K562 (cell line): ENCODE measurements around the gene SPTBN4. TPM values are rescaled to one million over a fixed set of nuclear protein-coding genes. Genes with fewer than 3 reads are reported as not detected.

ENCODE experiments used
- ATAC-seq: fragments of 200-7000 bp; cut with Tn5 transposase; 3 replicates; pipeline ENCODE4 v1.9.1; 2020; ENCODE audit warnings: moderate library complexity
- BruUV-seq: library from RNA; stranded (reverse); fragments of 400-500 nt; replicated peaks from 2 replicates; lab custom pipeline; 2021; lab: Mats Ljungman, UMichigan
- CTCF ChIA-PET: fragments of 300-600 bp; formaldehyde crosslinking; extraction: SDS; loops from one replicate; lab custom pipeline; 2021; ENCODE audit warnings: low intra/inter-chr PET ratio; lab: Yijun Ruan, JAX
- POLR2A ChIA-PET: fragments of 300-600, 350-650 bp; sonication (Branson Sonifier 250); formaldehyde crosslinking; extraction: SDS; loops from one replicate; lab custom pipeline; 2021; ENCODE audit warnings: antibody characterized with exemption, inconsistent platforms; lab: Yijun Ruan, JAX
- DNase-seq, 4 experiments: peaks; one replicate each; pipeline versions ENCODE4 v3.0.0 to v3.0.0-alpha.2; 2011 to 2018; ENCODE audit warnings: low spot score in 3 of 4, mixed read lengths in 3 of 4; ENCODE audit errors: extremely low read depth in 1 of 4
- FAIRE-seq: peaks from 2 replicates; lab custom pipeline; 2011; peaks lifted over from hg19 to GRCh38; lab: Jason Lieb, UNC
- H2AFZ ChIP-seq: 2 replicates; pipeline ENCODE4 v1.6.0; 2011; ENCODE audit warnings: low read depth, low read length, control low read depth, inconsistent platforms
- H3K27ac ChIP-seq: fragments of 200-600 bp; 3 replicates; pipeline ENCODE4 v1.8.0; 2011; ENCODE audit warnings: low read depth, mild to moderate bottlenecking, control low read depth, inconsistent platforms, low read length, moderate library complexity, mixed read lengths; ENCODE audit errors: extremely low read depth
- H3K27me3 ChIP-seq, 2 experiments: fragments of 300-600 bp in 1 of 2; 2 replicates in 1 of 2; 3 replicates in 1 of 2; pipeline versions ENCODE4 v1.6.0 to v1.8.0; 2011; ENCODE audit warnings: inconsistent platforms in 2 of 2, low read length in 2 of 2, mild to moderate bottlenecking in 1 of 2, mixed read lengths in 1 of 2, moderate library complexity in 1 of 2; ENCODE audit not compliant: control insufficient read depth in 2 of 2, insufficient read depth in 2 of 2
- H3K36me3 ChIP-seq: fragments of 300-600 bp; 3 replicates; pipeline ENCODE4 v1.8.0; 2011; ENCODE audit warnings: mild to moderate bottlenecking, low read length, inconsistent platforms; ENCODE audit not compliant: control insufficient read depth, insufficient read depth
- H3K4me1 ChIP-seq, 2 experiments: fragments of 200-600 bp in 1 of 2; replicated peaks in 1 of 2; 2 replicates in 1 of 2; 3 replicates in 1 of 2; pipeline versions ENCODE4 v1.5.1 to v1.8.0; 2011; ENCODE audit warnings: inconsistent platforms in 2 of 2, low read length in 2 of 2, mild to moderate bottlenecking in 1 of 2, mixed read lengths in 1 of 2, moderate library complexity in 1 of 2; ENCODE audit not compliant: control insufficient read depth in 2 of 2, insufficient read depth in 2 of 2
- H3K4me2 ChIP-seq: 2 replicates; pipeline ENCODE4 v1.6.1; 2011; ENCODE audit warnings: low read length, control low read depth, inconsistent platforms, mixed read lengths; ENCODE audit not compliant: insufficient read depth
- H3K4me3 ChIP-seq: fragments of 200-600 bp; sonication (generic), shearing (Covaris generic); 2 replicates; pipeline ENCODE4 v1.5.1; 2016; ENCODE audit warnings: control low read depth, inconsistent platforms
- H3K79me2 ChIP-seq: fragments of 200-600 bp; 3 replicates; pipeline ENCODE4 v1.8.0; 2011; ENCODE audit warnings: low read length, inconsistent platforms; ENCODE audit not compliant: control insufficient read depth, insufficient read depth
- H3K9ac ChIP-seq, 2 experiments: 2 replicates each; pipeline versions ENCODE4 v1.6.0 to v1.6.1; 2011; ENCODE audit warnings: low read depth in 2 of 2, low read length in 2 of 2, control low read depth in 1 of 2, inconsistent platforms in 1 of 2, mild to moderate bottlenecking in 1 of 2, mixed read lengths in 1 of 2; ENCODE audit not compliant: insufficient read depth in 1 of 2
- H3K9me1 ChIP-seq: one replicate; pipeline ENCODE4 v1.6.0; 2011; ENCODE audit warnings: inconsistent platforms, mild to moderate bottlenecking, low read length, moderate library complexity; ENCODE audit not compliant: control insufficient read depth, insufficient read depth
- H3K9me3 ChIP-seq: replicated peaks from 2 replicates; pipeline ENCODE4 v1.5.1; 2011; ENCODE audit warnings: low read depth, low read length, inconsistent platforms; ENCODE audit not compliant: control insufficient read depth, insufficient read depth
- H4K20me1 ChIP-seq: replicated peaks from 2 replicates; pipeline ENCODE4 v1.6.1; 2011; ENCODE audit warnings: low read length, inconsistent platforms, mixed read lengths; ENCODE audit not compliant: control insufficient read depth, insufficient read depth
- ASH1L ChIP-seq: fragments of 450-650 bp; IDR thresholded peaks from 2 replicates; pipeline ENCODE4 v1.6.1; 2018; ENCODE audit warnings: borderline replicate concordance, mild to moderate bottlenecking, low read depth; ENCODE audit not compliant: partially characterized antibody
- BRD4 ChIP-seq: fragments of 200-600 bp; sonication (generic); IDR thresholded peaks from 2 replicates; pipeline ENCODE4 v1.6.1; 2017; ENCODE audit warnings: inconsistent platforms
- BRD9 ChIP-seq: fragments of 450-650 bp; IDR thresholded peaks from 2 replicates; pipeline ENCODE4 v1.6.1; 2018; ENCODE audit warnings: low read depth; ENCODE audit not compliant: partially characterized antibody
- BRF1 ChIP-seq: IDR thresholded peaks from 3 replicates; pipeline ENCODE4 v1.6.1; 2011; ENCODE audit warnings: borderline replicate concordance, mild to moderate bottlenecking; ENCODE audit not compliant: insufficient read length; ENCODE audit errors: extremely low read depth
- CC2D1A ChIP-seq: fragments of 450-650 bp; IDR thresholded peaks from 2 replicates; pipeline ENCODE4 v1.6.1; 2017; ENCODE audit warnings: mild to moderate bottlenecking
- MXI1 ChIP-seq: IDR thresholded peaks from 2 replicates; pipeline ENCODE4 v1.6.1; 2011; ENCODE audit warnings: low read depth, mild to moderate bottlenecking, improper control_type of control experiment, low read length
- NFRKB ChIP-seq: fragments of 450-650 bp; IDR thresholded peaks from 2 replicates; pipeline ENCODE4 v1.6.1; 2016; ENCODE audit warnings: low read depth
- RFX7 ChIP-seq: fragments of 250-450 bp; sonication (Bioruptor Pico); IDR thresholded peaks from 2 replicates; pipeline ENCODE4 v1.5.1; 2021; ENCODE audit warnings: mild to moderate bottlenecking
- SIN3A ChIP-seq, 2 experiments: fragments of 150-350 bp in 1 of 2; IDR thresholded peaks; 2 replicates each; pipeline ENCODE4 v1.6.1; 2011 to 2016; ENCODE audit warnings: borderline replicate concordance in 2 of 2, low read depth in 2 of 2, low read length in 2 of 2, mild to moderate bottlenecking in 2 of 2, moderate library complexity in 2 of 2; ENCODE audit not compliant: control insufficient read depth in 1 of 2
- SMAD4 ChIP-seq: fragments of 250-450 bp; sonication (Bioruptor Pico); conservative IDR thresholded peaks from 2 replicates; pipeline ENCODE4 v1.8.0; 2021; ENCODE audit warnings: inconsistent platforms, mild to moderate bottlenecking, moderate library complexity
- TRIM28 ChIP-seq: fragments of 450-650 bp; IDR thresholded peaks from 2 replicates; pipeline ENCODE4 v1.6.1; 2017
- XRCC5 ChIP-seq: fragments of 200-400 bp; formaldehyde crosslinking; IDR thresholded peaks from 2 replicates; pipeline ENCODE4 v1.6.1; 2017; ENCODE audit warnings: low read depth, mild to moderate bottlenecking, low read length
- ZBTB33 ChIP-seq: sonication (generic); formaldehyde crosslinking; IDR thresholded peaks from 2 replicates; pipeline ENCODE4 v1.8.1; 2023; ENCODE audit warnings: mild to moderate bottlenecking, missing genetic modification reagents
- ZC3H8 ChIP-seq: fragments of 450-650 bp; IDR thresholded peaks from 2 replicates; pipeline ENCODE4 v1.6.1; 2017
- ZFP1 ChIP-seq: fragments of 450-650 bp; formaldehyde crosslinking; IDR thresholded peaks from 2 replicates; pipeline ENCODE4 v1.4.0; 2020; ENCODE audit warnings: mild to moderate bottlenecking, mixed read lengths
- ZNF133 ChIP-seq: fragments of 250-450 bp; sonication (Bioruptor Pico); IDR thresholded peaks from 2 replicates; pipeline ENCODE4 v1.4.0; 2020; ENCODE audit warnings: mild to moderate bottlenecking
- ZNF445 ChIP-seq: fragments of 250-450 bp; sonication (Bioruptor Pico); IDR thresholded peaks from 2 replicates; pipeline ENCODE4 v1.4.0; 2020; ENCODE audit warnings: low read depth, mild to moderate bottlenecking, moderate library complexity
- ZNF696 ChIP-seq: fragments of 250-450 bp; sonication (Bioruptor Pico); conservative IDR thresholded peaks from 2 replicates; pipeline ENCODE4 v1.4.0; 2020; ENCODE audit warnings: mild to moderate bottlenecking, moderate library complexity
- ZNF778 ChIP-seq: fragments of 450-650 bp; formaldehyde crosslinking; IDR thresholded peaks from 2 replicates; pipeline ENCODE4 v1.4.0; 2020; ENCODE audit warnings: mild to moderate bottlenecking, moderate library complexity
- WGBS: fragments of 100-300 bp; shearing (Covaris generic); methylation state at CpG from one replicate; pipeline ENCODE4 v1.1.6; 2016; ENCODE audit warnings: low coverage, mixed read lengths; ENCODE audit not compliant: insufficient coverage; ENCODE audit errors: missing lambda C conversion rate; 5-methylcytosine and 5-hydroxymethylcytosine counted together
- in situ Hi-C: fragments of 300-500 bp; cut with MboI; formaldehyde crosslinking; loops from 4 replicates; pipeline ENCODE4 v1.15.0; 2018; ENCODE audit warnings: inconsistent platforms, mixed read lengths
- intact Hi-C: fragments of 100-400 bp; cut with micrococcal nuclease; formaldehyde crosslinking; loops from 2 replicates; pipeline ENCODE4 v1.14.2; 2022
- polyA plus RNA-seq, 8 experiments: library from polyadenylated mRNA; depleted of rRNA in 4 of 8; stranded (reverse) in 5 of 8; unstranded in 3 of 8; fragments of >200 nt; fragmentation: Nextera tagmentation in 2 of 8; fragmentation: Illumina TruSeq in 1 of 8; extraction: Ambion mirVana in 2 of 8; extraction: Trizol in 1 of 8; gene quantifications; 2 replicates each; pipeline versions ENCODE4 v1.2.1 to v1.2.3, GENCODE V29; 2011 to 2014; ENCODE audit warnings: inconsistent platforms in 1 of 8, missing spikeins in 1 of 8
- total RNA-seq, 7 experiments: library from RNA; depleted of rRNA in 6 of 7; stranded (reverse); fragments of >200 nt in 6 of 7; fragmentation: Illumina TruSeq in 2 of 7; extraction: Trizol in 2 of 7; gene quantifications; 2 replicates each; pipeline versions ENCODE4 v1.2.1 to v1.2.3, GENCODE V29; 2011 to 2021; ENCODE audit warnings: low replicate concordance in 1 of 7
- TF ChIP-seq, protein P1 (sequence below): conservative IDR thresholded peaks from 2 replicates; pipeline ENCODE4 v1.6.1; 2011; ENCODE audit warnings: low read depth, mild to moderate bottlenecking, low read length; ENCODE audit not compliant: control insufficient read depth
- TF ChIP-seq, protein P2 (sequence below): sonication (generic); formaldehyde crosslinking; IDR thresholded peaks from 2 replicates; pipeline ENCODE4 v1.9.0; 2022; ENCODE audit warnings: mild to moderate bottlenecking, missing genetic modification reagents

Gene SPTBN4
- total and polyA plus RNA-seq, 9 of the 15 experiments (the other 6 are each of a cell fraction or from before 2014, with no cell fraction given): 0.01 to 1.5 (median 0.86) TPM

DNA sequence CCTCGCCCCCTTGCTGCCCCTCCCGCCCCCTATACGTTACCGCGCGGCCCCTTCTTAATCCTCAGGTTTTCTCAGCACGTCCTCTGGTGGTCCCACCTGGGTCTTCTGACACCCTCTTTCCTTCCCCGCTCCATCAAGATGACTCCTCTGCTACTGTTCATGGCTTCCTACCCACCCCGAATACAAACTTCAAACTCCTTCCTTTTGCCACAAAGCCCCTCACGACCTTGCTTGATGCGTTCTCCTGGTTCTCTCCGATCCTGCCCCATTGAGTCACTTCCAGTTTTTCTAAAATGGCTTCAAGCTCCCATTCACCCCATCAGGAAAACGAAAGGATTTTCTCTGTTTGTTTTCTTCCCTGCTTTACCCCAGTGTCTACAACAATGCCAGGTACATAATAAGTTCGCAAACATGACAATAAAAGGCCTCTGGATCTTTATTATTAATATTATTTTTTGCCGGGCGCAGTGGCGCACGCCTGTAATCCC is 21.9 kb upstream of the SPTBN4 start:
- Histone ChIP-seq H3K36me3 (peaks cover 51% of the 10 kb centered on the region), H3K4me1 (peaks cover 24 to 29% of the 10 kb centered on the region in 2 experiments), H3K9ac (peak overlapping the region; percentile 70 to 87; a peak in 3 of 4 replicates), H3K27ac (peak overlapping the region; percentile 95), H3K79me2 (peaks cover 38% of the 10 kb centered on the region), H2AFZ (peak overlapping the region; percentile 93), H4K20me1 (peaks cover 22% of the 10 kb centered on the region), H3K4me3 (peak overlapping the region; percentile 90), H3K9me3 (no peaks in the 10 kb centered on the region), H3K27me3 (no peaks in the 10 kb centered on the region), H3K4me2 (peak overlapping the region; percentile 89), H3K9me1 (no peaks in the 10 kb centered on the region)
- ATAC-seq: no peak
- no TSS peak for BruUV-seq
- in situ Hi-C loops: no loop called here
- ChIA-PET CTCF (interaction anchor here (1.1 to 1.2 kb wide), 2 partner anchors 25 to 140 kb away, joined by 3 to 4 read pairs; no protein-coding TSS in a partner anchor), POLR2A (interaction anchor here (0.8 to 3.7 kb wide), 5 partner anchors 10 to 140 kb away, joined by 3 to 28 read pairs (median 25); partner anchors contain the start of genes BLVRB and SERTAD1)
- intact Hi-C loops: loop anchor here (1.0 to 5.0 kb wide), 4 partner anchors 24 to 140 kb away; partner anchors contain the start of genes C19orf47 and PLD3
- no peak for DNase-seq
- WGBS: 22% methylated on average over 15 of the region's 18 CpGs
- FAIRE-seq: no peak
- no peak for TF ChIP-seq ZNF696 (CRISPR knock-in tag)
- no peak for TF ChIP-seq ZNF778 (CRISPR knock-in tag)
- peak; percentile 52; the same call in 1 of the 2 replicates for TF ChIP-seq NFRKB
- 0 out of 4 replicates have a peak, but pooled peaks of 1 of the 2 experiments have one; percentile 0 for TF ChIP-seq SIN3A (IDR thresholded peaks at IDR 0.05; ENCODE audit: borderline replicate concordance in 2 of 2, control insufficient read depth in 1 of 2, low read depth in 2 of 2, low read length in 2 of 2)
- TF ChIP-seq, protein P1, sequence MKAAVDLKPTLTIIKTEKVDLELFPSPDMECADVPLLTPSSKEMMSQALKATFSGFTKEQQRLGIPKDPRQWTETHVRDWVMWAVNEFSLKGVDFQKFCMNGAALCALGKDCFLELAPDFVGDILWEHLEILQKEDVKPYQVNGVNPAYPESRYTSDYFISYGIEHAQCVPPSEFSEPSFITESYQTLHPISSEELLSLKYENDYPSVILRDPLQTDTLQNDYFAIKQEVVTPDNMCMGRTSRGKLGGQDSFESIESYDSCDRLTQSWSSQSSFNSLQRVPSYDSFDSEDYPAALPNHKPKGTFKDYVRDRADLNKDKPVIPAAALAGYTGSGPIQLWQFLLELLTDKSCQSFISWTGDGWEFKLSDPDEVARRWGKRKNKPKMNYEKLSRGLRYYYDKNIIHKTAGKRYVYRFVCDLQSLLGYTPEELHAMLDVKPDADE: 0 out of 2 replicates have a peak, but pooled peaks have one; percentile 7
- no peak for TF ChIP-seq ZC3H8
- TF ChIP-seq SMAD4 (CRISPR knock-in tag): no peak
- no peak for TF ChIP-seq RFX7 (CRISPR knock-in tag)
- no peak for TF ChIP-seq ZFP1 (CRISPR knock-in tag)
- no peak for TF ChIP-seq BRD4
- TF ChIP-seq, protein P2, sequence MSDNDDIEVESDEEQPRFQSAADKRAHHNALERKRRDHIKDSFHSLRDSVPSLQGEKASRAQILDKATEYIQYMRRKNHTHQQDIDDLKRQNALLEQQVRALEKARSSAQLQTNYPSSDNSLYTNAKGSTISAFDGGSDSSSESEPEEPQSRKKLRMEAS (CRISPR knock-in tag): no peak
- no peak for TF ChIP-seq TRIM28
- TF ChIP-seq ZNF133 (CRISPR knock-in tag): no peak
- no peak for TF ChIP-seq XRCC5
- TF ChIP-seq ZNF445 (CRISPR knock-in tag): no peak
- no peak for TF ChIP-seq BRF1
- peak; percentile 45; the same call in 1 of the 2 replicates for TF ChIP-seq CC2D1A
- no peak for TF ChIP-seq MXI1
- TF ChIP-seq ASH1L: no peak
- TF ChIP-seq ZBTB33: no peak
- TF ChIP-seq BRD9: peak; percentile 84
